Measurements from ENCODE around the gene RRP7A. TPM values are rescaled to one million over a fixed set of nuclear protein-coding genes. Genes with fewer than 3 reads are reported as not detected.
"Not testable (repeated sequence)": the region's sequence is repeated elsewhere in the genome, so short reads cannot be mapped to it uniquely, and the experiment has no call there.

The RRP7A gene
- 10 to 100 TPM; 25.8 to 45.9 (median 29.5) TPM for polyA plus RNA-seq (ENCODE audit: insufficient read depth in 1 of 5, insufficient read length in 5 of 5, low replicate concordance in 1 of 5)
- long read RNA-seq, donor 1, transcript RRP7A-201 (7 exons, 3,801 nt), result major isoform, 36 of 37 reads
- long read RNA-seq, donor 1, partial matches to known transcripts, result 0 of 37 reads
- long read RNA-seq, donor 1, other reads (novel, unspliced or antisense), result 0 of 37 reads
- long read RNA-seq, donor 2, transcript RRP7A-201 (7 exons, 3,801 nt), result major isoform, 15 of 21 reads
- long read RNA-seq, donor 2, partial matches to known transcripts, result 6 of 21 reads
- long read RNA-seq, donor 2, other reads (novel, unspliced or antisense), result 0 of 21 reads
- long read RNA-seq, donor 3, transcript RRP7A-201 (7 exons, 3,801 nt), result major isoform, 15 of 15 reads
- long read RNA-seq, donor 3, partial matches to known transcripts, result 0 of 15 reads
- long read RNA-seq, donor 3, other reads (novel, unspliced or antisense), result 0 of 15 reads
- long read RNA-seq, donor 4, transcript RRP7A-201 (7 exons, 3,801 nt), result major isoform, 8 of 8 reads
- long read RNA-seq, donor 4, partial matches to known transcripts, result 0 of 8 reads
- long read RNA-seq, donor 4, other reads (novel, unspliced or antisense), result 0 of 8 reads
- long read RNA-seq, donor 5, transcript RRP7A-201 (7 exons, 3,801 nt), result major isoform, 32 of 32 reads
- long read RNA-seq, donor 5, partial matches to known transcripts, result 0 of 32 reads
- long read RNA-seq, donor 5, other reads (novel, unspliced or antisense), result 0 of 32 reads
- long read RNA-seq, donor 6, transcript RRP7A-201 (7 exons, 3,801 nt), result major isoform, 35 of 35 reads
- long read RNA-seq, donor 6, partial matches to known transcripts, result 0 of 35 reads
- long read RNA-seq, donor 6, other reads (novel, unspliced or antisense), result 0 of 35 reads
- long read RNA-seq, donor 7, transcript RRP7A-201 (7 exons, 3,801 nt), result major isoform, 30 of 30 reads
- long read RNA-seq, donor 7, partial matches to known transcripts, result 0 of 30 reads
- long read RNA-seq, donor 7, other reads (novel, unspliced or antisense), result 0 of 30 reads
- long read RNA-seq, donor 8, transcript RRP7A-201 (7 exons, 3,801 nt), result major isoform, 6 of 6 reads
- long read RNA-seq, donor 8, partial matches to known transcripts, result 0 of 6 reads
- long read RNA-seq, donor 8, other reads (novel, unspliced or antisense), result 0 of 6 reads

- DNase-seq, result peak; percentile 49 to 75
Observed at GRCh38 chr22:42519525-42520401, at the start of gene RRP7A. TSS of gene RRP7A (minus strand) at chr22:42519796. CDS start at chr22:42519786, 10 bp downstream.

DNA sequence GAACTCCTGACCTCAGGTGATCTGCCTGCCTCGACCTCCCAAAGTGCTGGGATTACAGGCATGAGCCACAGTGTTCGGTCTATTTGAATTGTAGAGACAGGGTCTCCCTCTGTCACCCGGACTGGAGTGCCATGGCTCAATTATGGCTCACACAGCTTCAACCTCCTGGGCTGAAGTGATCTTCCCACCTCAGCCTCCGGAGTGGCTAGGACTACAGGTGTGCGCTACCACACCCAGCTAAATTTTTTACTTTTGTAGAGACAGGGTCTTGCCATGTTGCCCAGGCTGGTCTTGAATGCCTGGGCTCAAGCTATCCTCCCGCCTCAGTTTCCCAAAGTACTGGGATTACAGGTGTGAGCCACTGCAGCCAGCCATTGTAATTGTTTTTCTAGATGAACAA, 48.4 kb upstream of the RRP7A start:
- DNase-seq, result not testable (repeated sequence)

DNA sequence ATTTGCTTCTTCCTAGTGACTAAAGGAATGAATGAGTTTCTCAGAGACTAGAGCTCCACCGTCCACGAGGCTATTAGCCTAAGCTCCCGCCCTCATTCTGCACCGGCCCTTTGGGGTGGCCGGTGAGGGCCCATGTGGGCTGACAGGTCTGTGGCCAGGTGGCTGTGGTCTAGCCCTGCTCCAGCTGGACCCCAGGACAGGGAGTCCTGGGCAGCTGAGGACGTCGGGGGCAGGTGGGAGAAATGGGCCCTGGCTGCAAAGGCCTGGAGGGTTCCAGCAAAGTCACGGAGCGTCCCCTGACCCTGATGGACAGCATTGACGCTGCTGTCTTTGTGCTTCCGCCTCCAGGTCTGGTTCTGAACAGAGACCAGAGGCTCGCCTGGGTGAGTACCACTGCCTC, 46.4 kb upstream of the RRP7A start:
- no peak for DNase-seq

- no peak for DNase-seq
Observed at GRCh38 chr22:42564699-42565098, 45.1 kb upstream of the RRP7A start.

- DNase-seq, result not testable (repeated sequence)
Observed at GRCh38 chr22:42563943-42564342, 44.3 kb upstream of the RRP7A start.

DNA sequence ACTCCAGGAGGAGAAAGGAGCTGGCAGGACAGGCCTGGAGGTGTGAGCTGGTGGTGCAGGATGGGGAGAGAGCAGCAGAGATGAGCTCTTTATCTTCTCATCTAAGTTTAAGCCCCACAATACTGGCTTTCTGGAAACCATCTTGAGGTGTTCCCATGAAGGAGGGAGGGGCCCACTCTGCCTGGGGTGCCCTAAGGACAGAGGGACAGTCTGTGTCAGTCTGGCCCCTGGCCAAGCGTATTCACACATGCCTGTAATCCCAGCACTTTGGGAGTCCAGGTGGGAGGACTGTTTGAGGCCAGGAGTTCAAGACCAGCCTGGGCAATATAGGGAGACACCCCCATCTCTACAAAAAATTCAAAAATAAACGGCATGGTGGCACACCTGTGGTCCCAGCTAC, 43.1 kb upstream of the RRP7A start:
- no peak for DNase-seq

DNA sequence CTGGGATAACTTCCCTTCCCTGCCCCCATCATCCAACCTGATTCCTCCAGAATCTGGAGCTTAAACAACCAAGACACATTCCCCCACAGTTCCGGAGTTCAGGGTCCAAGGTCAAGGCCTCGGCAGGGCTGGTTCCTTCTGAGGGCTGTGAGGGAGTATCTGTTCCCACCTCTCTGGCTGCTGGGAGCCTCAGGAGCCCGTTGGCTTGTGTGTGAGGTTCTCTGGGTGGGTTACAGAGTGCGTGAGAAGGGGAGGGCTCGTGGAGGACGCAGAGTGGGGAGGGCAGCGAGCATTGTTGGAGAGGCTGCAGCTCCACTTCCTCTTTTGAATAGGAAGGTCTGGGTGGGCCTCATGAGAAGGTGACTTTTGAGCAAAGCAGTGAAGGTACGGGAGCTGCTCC, 42.7 kb upstream of the RRP7A start:
- no peak for DNase-seq

GRCh38 chr22:42561856-42562255, 42.3 kb upstream of the RRP7A start:
- DNase-seq, result no peak

- DNase-seq, result no peak
Observed at GRCh38 chr22:42560781-42561180, 41.2 kb upstream of the RRP7A start.

DNA sequence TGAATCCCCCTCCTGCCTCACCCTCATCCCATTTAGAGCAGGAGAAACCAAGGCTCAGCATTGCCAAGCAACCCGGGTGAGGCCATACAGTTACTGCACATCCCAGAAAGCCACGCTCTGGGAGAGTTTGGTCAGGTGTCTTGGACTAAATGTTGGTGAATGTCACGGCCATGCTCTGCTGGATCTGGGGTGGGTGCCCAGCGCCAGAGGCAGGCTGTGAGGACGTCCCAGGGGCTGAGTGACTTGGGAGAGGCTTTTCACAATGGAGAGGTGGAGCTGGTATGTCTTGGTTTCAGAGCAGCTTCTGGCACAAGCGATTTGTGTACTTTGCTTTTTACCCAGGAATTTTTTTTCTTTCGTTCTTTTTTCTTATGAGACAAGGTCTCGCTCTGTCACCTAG, 40.8 kb upstream of the RRP7A start:
- DNase-seq, result no peak

GRCh38 chr22:42553475-42554361, 34.1 kb upstream of the RRP7A start, which contains the start of gene SERHL2:
TSS of gene SERHL2 (plus strand) at chr22:42553956. CDS start at chr22:42554021, 65 bp downstream.
- DNase-seq, result peak; percentile 82 to 91

- not testable (repeated sequence) for DNase-seq
Observed at GRCh38 chr22:42552294-42552647, 32.7 kb upstream of the RRP7A start.

DNA sequence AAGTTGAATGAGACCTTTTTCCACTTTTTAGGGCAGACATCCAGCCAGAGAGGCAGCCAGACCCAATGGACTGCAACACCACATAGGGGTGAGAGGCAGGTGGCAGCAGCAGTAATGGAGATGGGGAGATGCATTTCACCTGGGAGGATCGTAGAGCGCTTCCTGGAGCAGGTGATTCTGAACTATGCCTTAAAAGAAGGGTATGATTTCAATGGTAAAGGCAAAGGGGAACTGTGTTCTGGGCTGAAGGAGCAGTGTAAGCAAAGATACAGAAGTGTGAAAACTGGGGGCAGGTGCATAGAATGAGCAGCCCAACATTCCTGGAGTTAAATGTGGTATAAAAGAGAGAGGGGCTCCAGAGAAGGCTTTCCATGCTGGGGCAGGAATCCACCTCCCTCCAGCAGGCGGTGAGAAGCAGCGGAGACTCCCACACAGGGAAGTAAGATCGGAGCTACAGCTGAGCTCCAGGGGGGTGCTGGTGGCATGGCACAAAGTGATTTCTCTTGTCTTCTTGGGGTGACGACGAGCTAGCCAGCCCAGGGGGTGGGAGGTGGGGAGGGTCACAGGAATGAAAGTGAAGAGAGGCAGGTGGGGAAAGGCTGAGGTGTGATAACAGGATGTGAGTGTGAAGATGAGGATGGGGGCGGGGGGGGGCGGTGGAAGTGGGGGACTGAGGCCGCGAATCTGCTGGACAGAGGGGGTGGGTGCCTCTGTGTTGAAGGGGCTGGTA, 29.9 kb upstream of the RRP7A start:
- DNase-seq, result no peak

- DNase-seq, result no peak
Observed at GRCh38 chr22:42548597-42549330, 29.2 kb upstream of the RRP7A start.

- DNase-seq, result not testable (repeated sequence)
Observed at GRCh38 chr22:42548126-42548525, 28.5 kb upstream of the RRP7A start.

GRCh38 chr22:42547562-42547961, 28.0 kb upstream of the RRP7A start:
- no peak for DNase-seq

DNA sequence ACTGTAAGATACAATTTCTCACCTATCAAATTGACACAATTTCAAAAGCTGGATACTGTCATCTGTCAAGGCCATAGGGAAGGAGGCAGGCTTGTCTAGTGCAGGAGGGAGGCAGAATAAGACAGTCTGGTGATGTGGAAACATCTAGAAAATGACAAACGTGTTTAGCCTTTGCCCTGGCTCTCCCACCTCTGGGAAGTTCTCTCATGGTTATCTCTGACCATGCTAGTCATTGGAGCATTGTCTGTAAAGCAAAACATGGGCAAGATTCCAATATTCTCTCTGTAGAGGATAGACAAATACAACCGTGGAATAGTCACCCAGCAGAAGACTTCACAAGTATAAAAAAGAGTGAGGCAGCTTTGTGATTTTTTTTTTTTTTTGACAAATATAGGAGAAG, 25.1 kb upstream of the RRP7A start:
- no peak for DNase-seq

DNA sequence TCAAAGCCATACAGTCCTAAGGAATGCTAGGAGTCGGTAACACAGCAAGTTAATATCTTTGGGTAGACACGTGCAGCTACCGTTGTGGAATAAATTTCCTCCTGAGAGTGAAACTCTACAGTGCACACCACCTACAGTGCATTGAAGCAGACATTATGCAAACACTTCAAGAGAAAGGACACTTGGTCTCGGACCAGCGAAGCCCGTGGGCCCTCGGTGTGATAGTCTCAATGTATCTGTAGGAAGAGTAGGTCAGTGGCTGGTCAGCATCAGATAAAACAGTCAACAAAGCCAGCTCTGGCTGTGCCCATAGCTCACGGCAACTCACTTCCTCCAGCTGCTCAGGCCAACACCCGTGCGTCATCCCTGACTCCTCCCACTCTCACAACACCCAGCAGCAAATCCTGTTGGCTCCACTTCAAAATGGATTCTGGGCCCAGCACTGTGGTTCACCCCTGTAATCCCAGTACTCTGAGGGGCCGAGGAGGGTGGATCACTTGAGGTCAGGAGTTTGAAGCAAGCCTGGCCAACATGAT, 19.7 kb upstream of the RRP7A start:
- not testable (repeated sequence) for DNase-seq
